Measurements from ENCODE around the gene ZNF564. TPM values are rescaled to one million over a fixed set of nuclear protein-coding genes. Genes with fewer than 3 reads are reported as not detected.
A peak's percentile ranks its signal among the peaks of the same experiment; 100 is the strongest.

Gene ZNF564
- total RNA-seq, 1 donor from 2014 or later: 18.8 TPM

DNA sequence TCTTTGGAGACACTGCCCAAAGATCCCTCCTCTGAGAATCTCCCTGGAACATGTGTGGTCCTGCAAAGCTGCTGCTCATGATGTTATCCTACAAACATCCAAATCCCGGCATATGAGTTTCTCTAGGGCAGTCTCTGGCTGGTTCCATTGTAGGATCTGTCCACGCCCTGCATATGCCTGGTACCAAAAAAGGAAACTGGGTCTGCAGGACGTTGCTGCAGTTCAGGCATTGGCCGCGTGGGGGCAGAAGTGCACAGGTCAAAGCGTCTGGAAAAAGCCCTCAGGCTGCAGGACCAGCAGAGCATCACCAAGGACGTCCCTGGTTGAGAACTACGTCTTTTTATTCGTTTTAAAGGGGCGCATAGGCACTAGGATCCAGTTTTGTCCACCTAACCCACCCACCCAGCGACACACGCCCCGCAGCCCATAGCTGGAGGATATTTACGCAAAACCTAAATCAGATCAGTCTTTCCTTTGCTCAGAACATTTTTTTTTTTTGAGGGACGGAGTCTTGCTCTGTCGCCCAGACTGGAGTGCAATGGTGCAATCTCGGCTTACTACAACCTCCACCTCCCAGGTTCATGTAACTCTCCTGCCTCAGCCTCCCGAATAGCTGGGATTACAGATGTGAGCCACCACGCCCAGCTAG, 12.9 kb upstream of the ZNF564 start:
- no peaks in the 10 kb centered on the region for H3K9me3 Mint-ChIP-seq (ENCODE audit: unreplicated experiment)
- H3K27me3 Mint-ChIP-seq (ENCODE audit: unreplicated experiment): peaks cover 1% of the 10 kb centered on the region
- H3K27ac Mint-ChIP-seq (ENCODE audit: unreplicated experiment): peak overlapping the region; percentile 48
- TF ChIP-seq, protein P1, sequence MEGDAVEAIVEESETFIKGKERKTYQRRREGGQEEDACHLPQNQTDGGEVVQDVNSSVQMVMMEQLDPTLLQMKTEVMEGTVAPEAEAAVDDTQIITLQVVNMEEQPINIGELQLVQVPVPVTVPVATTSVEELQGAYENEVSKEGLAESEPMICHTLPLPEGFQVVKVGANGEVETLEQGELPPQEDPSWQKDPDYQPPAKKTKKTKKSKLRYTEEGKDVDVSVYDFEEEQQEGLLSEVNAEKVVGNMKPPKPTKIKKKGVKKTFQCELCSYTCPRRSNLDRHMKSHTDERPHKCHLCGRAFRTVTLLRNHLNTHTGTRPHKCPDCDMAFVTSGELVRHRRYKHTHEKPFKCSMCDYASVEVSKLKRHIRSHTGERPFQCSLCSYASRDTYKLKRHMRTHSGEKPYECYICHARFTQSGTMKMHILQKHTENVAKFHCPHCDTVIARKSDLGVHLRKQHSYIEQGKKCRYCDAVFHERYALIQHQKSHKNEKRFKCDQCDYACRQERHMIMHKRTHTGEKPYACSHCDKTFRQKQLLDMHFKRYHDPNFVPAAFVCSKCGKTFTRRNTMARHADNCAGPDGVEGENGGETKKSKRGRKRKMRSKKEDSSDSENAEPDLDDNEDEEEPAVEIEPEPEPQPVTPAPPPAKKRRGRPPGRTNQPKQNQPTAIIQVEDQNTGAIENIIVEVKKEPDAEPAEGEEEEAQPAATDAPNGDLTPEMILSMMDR (IDR thresholded peaks at IDR 0.05; ENCODE audit: unreplicated experiment): peak; percentile 96
- peak; percentile 96 for DNase-seq (ENCODE audit: low spot score)
- no peak overlapping the region for H3K4me3 Mint-ChIP-seq (ENCODE audit: unreplicated experiment)
- H3K4me1 Mint-ChIP-seq (ENCODE audit: unreplicated experiment): no peaks in the 10 kb centered on the region
- H3K36me3 Mint-ChIP-seq (ENCODE audit: low read depth, unreplicated experiment): peaks cover 3% of the 10 kb centered on the region

DNA sequence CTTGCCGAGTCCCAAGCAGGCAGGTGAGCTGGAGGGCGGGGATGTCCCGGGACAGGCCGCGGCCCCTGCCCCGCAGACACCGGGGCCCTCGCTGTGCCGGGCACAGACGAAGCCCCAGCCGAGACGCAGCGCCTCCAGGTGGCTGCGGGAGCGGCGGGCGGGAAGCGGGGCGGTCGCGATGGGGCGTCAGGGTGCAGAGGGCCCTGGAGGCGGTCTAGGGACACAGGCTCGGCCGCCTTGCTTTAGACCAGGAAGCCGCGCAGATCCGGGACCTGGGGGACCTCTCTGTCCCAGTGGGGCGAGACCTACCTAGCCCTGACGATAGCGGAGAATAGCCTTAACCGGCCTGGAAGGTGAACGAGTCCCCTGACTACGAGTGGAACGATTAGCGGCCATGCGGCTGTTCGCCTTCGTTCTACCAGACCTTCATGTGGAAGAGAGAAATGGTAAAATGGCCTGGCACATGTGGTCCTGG, 4.2 kb upstream of the ZNF564 start:
- no peak for DNase-seq (ENCODE audit: low spot score)
- Mint-ChIP-seq H3K4me3 (ENCODE audit: unreplicated experiment) (no peak overlapping the region), H3K9me3 (ENCODE audit: unreplicated experiment) (no peaks in the 10 kb centered on the region), H3K27ac (ENCODE audit: unreplicated experiment) (no peak overlapping the region), H3K36me3 (ENCODE audit: low read depth, unreplicated experiment) (peaks cover 4% of the 10 kb centered on the region), H3K27me3 (ENCODE audit: unreplicated experiment) (peaks cover 14% of the 10 kb centered on the region), H3K4me1 (ENCODE audit: unreplicated experiment) (peaks cover 9% of the 10 kb centered on the region)
- TF ChIP-seq, protein P1 (IDR thresholded peaks at IDR 0.05; ENCODE audit: unreplicated experiment): no peak

DNA sequence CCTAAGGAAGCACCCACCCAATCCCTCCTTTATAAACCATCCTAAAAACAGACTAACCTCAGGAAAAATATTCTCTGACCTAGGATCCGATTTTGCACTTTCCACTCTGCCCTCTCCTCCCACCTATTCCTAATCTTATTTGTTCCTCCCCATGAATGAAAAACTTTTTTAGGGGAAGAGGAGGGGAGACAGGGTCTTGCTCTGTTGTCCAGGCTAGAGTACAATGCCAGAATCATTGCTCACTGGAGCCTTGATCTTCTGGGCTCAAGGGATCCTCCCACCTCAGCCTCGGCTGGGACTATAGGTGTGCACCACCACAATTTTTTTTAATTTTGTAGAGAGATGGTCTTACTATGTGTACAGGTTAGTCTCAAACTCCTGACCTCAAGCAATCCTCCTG, 4.4 kb downstream of the ZNF564 start:
- peaks cover 21% of the 10 kb centered on the region for H3K4me1 Mint-ChIP-seq (ENCODE audit: unreplicated experiment)
- TF ChIP-seq, protein P1 (IDR thresholded peaks at IDR 0.05; ENCODE audit: unreplicated experiment): no peak
- H3K27ac Mint-ChIP-seq (ENCODE audit: unreplicated experiment): no peak overlapping the region
- no peak for DNase-seq (ENCODE audit: low spot score)
- peaks cover 12% of the 10 kb centered on the region for H3K9me3 Mint-ChIP-seq (ENCODE audit: unreplicated experiment)
- H3K36me3 Mint-ChIP-seq (ENCODE audit: low read depth, unreplicated experiment): peaks cover 53% of the 10 kb centered on the region
- H3K27me3 Mint-ChIP-seq (ENCODE audit: unreplicated experiment): peaks cover 9% of the 10 kb centered on the region
- H3K4me3 Mint-ChIP-seq (ENCODE audit: unreplicated experiment): peak overlapping the region; percentile 47

DNA sequence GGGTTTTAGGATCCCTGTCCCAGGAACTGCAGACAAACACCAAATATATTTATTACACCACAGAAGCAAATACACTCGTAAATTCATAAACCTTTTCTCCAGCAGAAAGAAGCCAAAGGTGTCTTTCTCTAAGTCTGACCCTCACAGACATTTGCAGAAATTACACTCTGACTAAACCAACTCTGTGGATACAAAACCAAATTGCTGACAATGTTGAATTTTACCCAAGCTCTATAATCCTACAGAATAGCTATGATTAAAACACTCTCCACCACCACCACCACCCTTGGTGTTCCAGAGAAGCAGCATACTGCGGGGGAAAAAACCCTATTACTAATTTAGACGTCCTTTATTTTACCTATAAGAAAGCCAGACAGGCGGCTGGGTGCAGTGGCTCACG, 5.2 kb downstream of the ZNF564 start:
- peaks cover 53% of the 10 kb centered on the region for H3K36me3 Mint-ChIP-seq (ENCODE audit: low read depth, unreplicated experiment)

DNA sequence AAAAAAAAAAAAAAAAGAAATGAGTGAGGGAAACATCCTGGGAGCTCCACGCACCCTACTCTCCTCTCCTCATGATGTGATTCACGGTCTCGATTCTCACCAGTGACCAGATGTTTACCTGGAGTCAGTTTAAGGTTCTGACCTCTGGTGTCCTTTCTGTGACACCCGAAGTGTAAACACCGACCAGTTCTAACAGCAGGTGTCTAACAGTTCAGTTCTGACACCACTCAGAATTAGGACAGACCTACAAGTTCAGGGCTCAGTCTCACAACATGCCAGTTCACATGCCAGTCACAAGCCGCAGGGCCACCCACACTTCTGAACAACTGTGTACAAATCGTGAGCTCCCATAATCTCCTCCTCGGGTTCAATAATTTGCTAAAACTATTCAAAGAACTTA, 6.0 kb downstream of the ZNF564 start:
- Mint-ChIP-seq H3K4me1 (ENCODE audit: unreplicated experiment) (peaks cover 14% of the 10 kb centered on the region), H3K36me3 (ENCODE audit: low read depth, unreplicated experiment) (peaks cover 49% of the 10 kb centered on the region), H3K9me3 (ENCODE audit: unreplicated experiment) (peaks cover 12% of the 10 kb centered on the region), H3K4me3 (ENCODE audit: unreplicated experiment) (peak overlapping the region; percentile 81), H3K27ac (ENCODE audit: unreplicated experiment) (no peak overlapping the region), H3K27me3 (ENCODE audit: unreplicated experiment) (peaks cover under 1% of the 10 kb centered on the region)
- no peak for DNase-seq (ENCODE audit: low spot score)
- TF ChIP-seq, protein P1 (IDR thresholded peaks at IDR 0.05; ENCODE audit: unreplicated experiment): no peak

More for the DNA sequence above, 5.2 kb downstream of the ZNF564 start:
- Mint-ChIP-seq H3K4me1 (ENCODE audit: unreplicated experiment) (peaks cover 17% of the 10 kb centered on the region), H3K27me3 (ENCODE audit: unreplicated experiment) (peaks cover 4% of the 10 kb centered on the region), H3K4me3 (ENCODE audit: unreplicated experiment) (peak overlapping the region; percentile 81), H3K9me3 (ENCODE audit: unreplicated experiment) (peaks cover 12% of the 10 kb centered on the region), H3K27ac (ENCODE audit: unreplicated experiment) (no peak overlapping the region)
- TF ChIP-seq, protein P1 (IDR thresholded peaks at IDR 0.05; ENCODE audit: unreplicated experiment): no peak
- no peak for DNase-seq (ENCODE audit: low spot score)
